GM19099 (cell line): ENCODE measurements around the gene ZC3HAV1L.

Experiments used
- POLR2A ChIP-seq: IDR thresholded peaks from 3 replicates; pipeline ENCODE4 v1.6.1; 2011; ENCODE audit warnings: low read depth; ENCODE audit not compliant: insufficient read length; ENCODE audit errors: extremely low read depth

Gene ZC3HAV1L, protein sequence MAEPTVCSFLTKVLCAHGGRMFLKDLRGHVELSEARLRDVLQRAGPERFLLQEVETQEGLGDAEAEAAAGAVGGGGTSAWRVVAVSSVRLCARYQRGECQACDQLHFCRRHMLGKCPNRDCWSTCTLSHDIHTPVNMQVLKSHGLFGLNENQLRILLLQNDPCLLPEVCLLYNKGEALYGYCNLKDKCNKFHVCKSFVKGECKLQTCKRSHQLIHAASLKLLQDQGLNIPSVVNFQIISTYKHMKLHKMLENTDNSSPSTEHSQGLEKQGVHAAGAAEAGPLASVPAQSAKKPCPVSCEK

DNA sequence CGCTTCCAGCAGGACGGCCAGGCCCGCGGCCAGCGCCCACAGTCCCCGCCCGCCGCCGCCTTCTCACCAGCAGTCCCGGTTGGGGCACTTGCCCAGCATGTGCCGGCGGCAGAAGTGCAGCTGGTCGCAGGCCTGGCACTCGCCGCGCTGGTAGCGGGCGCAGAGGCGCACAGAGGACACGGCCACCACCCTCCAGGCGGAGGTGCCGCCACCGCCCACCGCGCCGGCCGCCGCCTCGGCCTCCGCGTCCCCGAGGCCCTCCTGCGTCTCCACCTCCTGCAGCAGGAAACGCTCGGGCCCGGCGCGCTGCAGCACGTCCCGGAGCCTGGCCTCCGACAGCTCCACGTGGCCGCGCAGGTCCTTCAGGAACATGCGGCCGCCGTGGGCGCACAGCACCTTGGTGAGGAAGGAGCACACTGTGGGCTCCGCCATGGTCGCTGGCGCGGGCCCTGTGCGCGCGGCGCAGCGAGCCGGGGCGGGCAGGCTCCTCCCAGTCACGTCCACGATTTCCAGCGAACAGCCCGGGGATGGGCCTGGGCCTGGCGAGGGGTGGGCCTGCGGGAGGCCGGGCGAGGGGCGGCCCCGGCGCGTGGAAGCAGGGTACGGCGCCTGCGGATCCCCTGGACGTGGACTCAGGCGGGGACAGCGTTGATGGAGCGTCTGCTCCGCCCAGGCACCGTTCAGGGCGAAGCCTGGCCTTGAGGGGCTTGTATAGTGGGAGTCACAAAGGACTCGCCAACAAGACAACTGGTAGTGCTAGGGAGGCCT lies at the start of gene ZC3HAV1L:
TSS of gene ZC3HAV1L (minus strand) at position 457 of the 768 bp plus-strand sequence. CDS start at position 432, 25 bp downstream.
- peak; percentile 66 for TF ChIP-seq POLR2A

GRCh38 chr7:139084709-139085108 lies 48.9 kb upstream of the ZC3HAV1L start:
- no peak for TF ChIP-seq POLR2A

DNA sequence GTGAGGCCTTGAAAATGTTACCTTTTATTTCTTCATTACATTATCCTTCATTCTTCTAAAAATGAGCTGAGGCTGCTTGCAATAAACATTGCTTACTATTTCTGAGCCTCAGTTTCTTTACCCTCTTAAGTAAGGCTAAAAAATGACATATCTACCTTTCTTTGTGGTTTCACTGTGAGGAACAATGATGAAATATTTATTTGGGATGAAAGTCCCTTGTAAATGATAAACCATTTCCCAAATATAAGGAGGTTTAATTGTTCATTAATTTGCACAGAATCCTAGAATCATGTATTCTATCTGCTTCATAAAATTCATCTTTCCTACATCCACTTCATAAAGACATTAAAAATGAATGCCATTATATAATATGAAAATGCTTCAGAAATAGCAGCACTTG lies 45.7 kb upstream of the ZC3HAV1L start:
- TF ChIP-seq POLR2A, result no peak

GRCh38 chr7:139080905-139081304 lies 45.1 kb upstream of the ZC3HAV1L start:
- TF ChIP-seq POLR2A, result no peak

GRCh38 chr7:139079861-139080260 lies 44.0 kb upstream of the ZC3HAV1L start:
- TF ChIP-seq POLR2A, result no peak

- TF ChIP-seq POLR2A, result no peak
Observed at GRCh38 chr7:139078911-139079310, 43.1 kb upstream of the ZC3HAV1L start.

DNA sequence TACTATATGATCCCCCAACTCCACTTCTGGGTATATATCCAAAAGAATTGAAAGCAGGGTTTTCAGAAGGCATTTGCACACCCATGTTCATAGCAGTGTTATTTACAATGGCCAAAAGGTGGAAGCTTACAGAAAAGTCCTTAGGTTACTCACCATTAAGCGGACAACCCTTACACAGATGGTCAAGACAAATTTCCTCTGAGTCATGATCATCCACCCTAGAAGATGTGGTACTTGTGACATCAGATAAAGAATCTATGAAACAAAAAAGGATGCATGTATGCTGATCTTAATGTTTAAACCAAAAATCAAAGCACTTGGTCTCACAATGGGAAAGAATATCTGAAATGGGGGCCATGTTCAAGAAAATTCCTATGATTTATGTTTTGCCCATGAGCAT lies 42.6 kb upstream of the ZC3HAV1L start:
- no peak for TF ChIP-seq POLR2A

DNA sequence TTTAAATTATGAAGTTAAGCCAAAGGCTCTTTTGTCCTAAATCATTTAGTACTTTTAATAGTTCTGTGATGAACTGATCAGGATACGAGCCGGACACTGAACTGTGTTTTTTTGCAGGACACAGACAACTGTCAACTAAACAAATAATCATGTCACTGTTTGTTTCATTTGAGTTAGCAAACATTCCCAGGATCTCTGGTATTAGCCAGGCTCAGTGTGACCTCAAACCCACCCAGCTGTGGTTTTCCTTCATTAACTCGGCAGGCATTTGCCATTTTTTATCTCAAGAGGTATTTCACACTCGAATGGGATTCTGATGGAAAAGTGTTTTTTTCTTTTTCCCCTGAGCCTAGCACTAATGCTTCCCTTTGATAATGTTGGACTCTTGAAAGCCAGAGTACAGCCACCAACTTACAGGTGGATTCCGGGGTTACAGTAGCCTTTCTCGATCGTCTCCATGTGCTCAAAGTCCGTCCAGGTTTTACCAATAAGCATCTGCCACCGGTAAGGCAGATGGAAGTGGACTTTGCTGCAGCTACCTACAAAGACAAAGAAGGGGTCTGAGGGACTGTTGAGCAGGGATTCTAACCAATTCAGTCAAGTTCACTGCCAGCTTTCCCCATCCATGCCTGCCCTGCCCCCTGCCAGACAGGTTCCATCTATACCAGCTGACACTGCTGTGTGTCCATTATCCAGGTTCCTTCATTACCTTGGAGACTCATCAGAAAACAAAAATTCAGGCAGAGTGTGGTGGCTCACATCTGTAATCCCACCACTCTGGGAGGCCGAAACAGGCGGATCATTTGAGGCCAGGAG lies 40.2 kb upstream of the ZC3HAV1L start:
- no peak for TF ChIP-seq POLR2A

DNA sequence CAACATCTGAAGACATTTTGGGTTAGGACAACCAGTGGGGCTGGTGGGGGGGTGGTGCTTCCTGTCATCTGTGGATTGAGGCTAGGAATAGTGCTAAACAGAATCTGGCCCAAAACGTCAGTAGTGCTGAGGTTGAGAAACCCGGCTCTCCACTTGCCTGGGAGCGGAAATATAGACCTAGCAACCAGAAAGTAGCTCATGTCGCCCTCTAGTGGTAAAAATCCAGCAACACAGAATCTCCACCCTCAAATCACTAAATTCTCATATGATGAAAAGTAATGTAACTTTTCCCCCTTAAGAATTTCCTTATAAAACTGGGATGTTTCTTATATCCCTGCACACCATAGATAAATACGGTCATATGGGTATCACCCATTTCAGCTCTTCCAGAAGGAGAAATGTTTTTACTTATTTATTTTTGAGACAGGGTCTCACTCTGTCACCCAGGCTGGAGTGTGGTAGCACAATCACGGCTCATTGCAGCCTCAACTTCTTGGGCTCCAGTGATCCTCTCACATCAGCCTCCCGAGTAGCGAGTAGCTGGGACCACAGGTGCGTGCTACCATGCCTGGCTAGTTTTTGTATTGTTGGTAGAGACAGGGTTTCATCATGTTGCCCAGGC lies 39.3 kb upstream of the ZC3HAV1L start:
- TF ChIP-seq POLR2A, result no peak

- TF ChIP-seq POLR2A, result no peak
Observed at GRCh38 chr7:139072796-139073195, 37.0 kb upstream of the ZC3HAV1L start.

GRCh38 chr7:139071680-139072079 lies 35.8 kb upstream of the ZC3HAV1L start:
- no peak for TF ChIP-seq POLR2A

GRCh38 chr7:139068544-139069399 lies 32.9 kb upstream of the ZC3HAV1L start:
- TF ChIP-seq POLR2A, result no peak

DNA sequence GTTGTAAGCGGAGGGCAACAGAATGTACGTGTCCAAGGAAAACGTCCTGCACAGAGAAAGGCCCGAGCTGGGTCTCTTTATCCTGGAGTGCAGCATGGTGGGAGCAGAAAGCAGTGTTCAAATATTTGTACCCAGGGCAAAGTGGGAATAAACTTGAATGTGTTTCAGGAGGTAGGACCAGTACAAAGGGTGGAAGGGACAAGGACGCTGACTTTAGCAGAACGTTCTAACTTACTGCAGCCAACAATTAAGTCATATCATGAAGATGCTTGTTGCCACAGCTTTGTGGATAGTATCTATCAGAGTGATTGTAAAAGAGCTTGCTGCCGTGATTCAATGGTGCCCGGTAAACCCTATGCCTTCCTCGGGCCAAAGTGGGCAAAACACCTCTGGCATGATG lies 30.5 kb upstream of the ZC3HAV1L start:
- TF ChIP-seq POLR2A, result no peak

DNA sequence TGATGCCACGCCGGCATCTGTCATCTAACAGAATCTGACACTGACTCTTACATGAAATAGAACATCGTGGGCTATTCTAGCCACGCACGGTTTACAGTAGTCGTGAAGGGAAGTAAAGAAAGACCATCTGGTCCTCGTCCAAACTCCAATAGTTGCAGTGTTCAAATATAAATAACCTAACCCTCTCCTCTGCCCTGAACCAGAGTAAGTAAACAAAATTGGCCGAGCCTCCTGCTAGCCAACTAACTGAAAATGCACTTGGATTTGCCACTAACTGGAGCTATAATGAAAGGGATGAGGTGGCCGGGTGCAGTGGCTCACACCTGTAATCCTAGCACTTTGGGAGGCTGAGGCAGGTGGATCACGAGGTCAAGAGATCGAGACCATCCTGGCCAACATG lies 29.5 kb upstream of the ZC3HAV1L start:
- no peak for TF ChIP-seq POLR2A
